Measurements from ENCODE around the gene PDCD11. TPM values are rescaled to one million over a fixed set of nuclear protein-coding genes. Genes with fewer than 3 reads are reported as not detected.
A peak's percentile ranks its signal among the peaks of the same experiment; 100 is the strongest.

PDCD11 gene
- total RNA-seq, 1 experiment from 2014 or later = 78.8 TPM

- 0 out of 2 replicates have a peak, but pooled peaks have one; percentile 65 for TF ChIP-seq TCF7 (CRISPR knock-in tag; IDR thresholded peaks at IDR 0.05; ENCODE audit: low read depth)
- TF ChIP-seq, protein P1, sequence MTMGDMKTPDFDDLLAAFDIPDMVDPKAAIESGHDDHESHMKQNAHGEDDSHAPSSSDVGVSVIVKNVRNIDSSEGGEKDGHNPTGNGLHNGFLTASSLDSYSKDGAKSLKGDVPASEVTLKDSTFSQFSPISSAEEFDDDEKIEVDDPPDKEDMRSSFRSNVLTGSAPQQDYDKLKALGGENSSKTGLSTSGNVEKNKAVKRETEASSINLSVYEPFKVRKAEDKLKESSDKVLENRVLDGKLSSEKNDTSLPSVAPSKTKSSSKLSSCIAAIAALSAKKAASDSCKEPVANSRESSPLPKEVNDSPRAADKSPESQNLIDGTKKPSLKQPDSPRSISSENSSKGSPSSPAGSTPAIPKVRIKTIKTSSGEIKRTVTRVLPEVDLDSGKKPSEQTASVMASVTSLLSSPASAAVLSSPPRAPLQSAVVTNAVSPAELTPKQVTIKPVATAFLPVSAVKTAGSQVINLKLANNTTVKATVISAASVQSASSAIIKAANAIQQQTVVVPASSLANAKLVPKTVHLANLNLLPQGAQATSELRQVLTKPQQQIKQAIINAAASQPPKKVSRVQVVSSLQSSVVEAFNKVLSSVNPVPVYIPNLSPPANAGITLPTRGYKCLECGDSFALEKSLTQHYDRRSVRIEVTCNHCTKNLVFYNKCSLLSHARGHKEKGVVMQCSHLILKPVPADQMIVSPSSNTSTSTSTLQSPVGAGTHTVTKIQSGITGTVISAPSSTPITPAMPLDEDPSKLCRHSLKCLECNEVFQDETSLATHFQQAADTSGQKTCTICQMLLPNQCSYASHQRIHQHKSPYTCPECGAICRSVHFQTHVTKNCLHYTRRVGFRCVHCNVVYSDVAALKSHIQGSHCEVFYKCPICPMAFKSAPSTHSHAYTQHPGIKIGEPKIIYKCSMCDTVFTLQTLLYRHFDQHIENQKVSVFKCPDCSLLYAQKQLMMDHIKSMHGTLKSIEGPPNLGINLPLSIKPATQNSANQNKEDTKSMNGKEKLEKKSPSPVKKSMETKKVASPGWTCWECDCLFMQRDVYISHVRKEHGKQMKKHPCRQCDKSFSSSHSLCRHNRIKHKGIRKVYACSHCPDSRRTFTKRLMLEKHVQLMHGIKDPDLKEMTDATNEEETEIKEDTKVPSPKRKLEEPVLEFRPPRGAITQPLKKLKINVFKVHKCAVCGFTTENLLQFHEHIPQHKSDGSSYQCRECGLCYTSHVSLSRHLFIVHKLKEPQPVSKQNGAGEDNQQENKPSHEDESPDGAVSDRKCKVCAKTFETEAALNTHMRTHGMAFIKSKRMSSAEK (CRISPR knock-in tag; IDR thresholded peaks at IDR 0.05; ENCODE audit: borderline replicate concordance) = no peak
- no peak for TF ChIP-seq CREB1 (CRISPR knock-in tag; IDR thresholded peaks at IDR 0.05)
- no peak for TF ChIP-seq PRRX2 (CRISPR knock-in tag; IDR thresholded peaks at IDR 0.05)
- no peak; the same call in 1 of the 2 replicates for TF ChIP-seq ATF1 (CRISPR knock-in tag; IDR thresholded peaks at IDR 0.05)
- no peak for TF ChIP-seq PREB (CRISPR knock-in tag; IDR thresholded peaks at IDR 0.05; ENCODE audit: borderline replicate concordance)
- no peak for TF ChIP-seq NR2C2 (CRISPR knock-in tag; IDR thresholded peaks at IDR 0.05)
- TF ChIP-seq, protein P2, sequence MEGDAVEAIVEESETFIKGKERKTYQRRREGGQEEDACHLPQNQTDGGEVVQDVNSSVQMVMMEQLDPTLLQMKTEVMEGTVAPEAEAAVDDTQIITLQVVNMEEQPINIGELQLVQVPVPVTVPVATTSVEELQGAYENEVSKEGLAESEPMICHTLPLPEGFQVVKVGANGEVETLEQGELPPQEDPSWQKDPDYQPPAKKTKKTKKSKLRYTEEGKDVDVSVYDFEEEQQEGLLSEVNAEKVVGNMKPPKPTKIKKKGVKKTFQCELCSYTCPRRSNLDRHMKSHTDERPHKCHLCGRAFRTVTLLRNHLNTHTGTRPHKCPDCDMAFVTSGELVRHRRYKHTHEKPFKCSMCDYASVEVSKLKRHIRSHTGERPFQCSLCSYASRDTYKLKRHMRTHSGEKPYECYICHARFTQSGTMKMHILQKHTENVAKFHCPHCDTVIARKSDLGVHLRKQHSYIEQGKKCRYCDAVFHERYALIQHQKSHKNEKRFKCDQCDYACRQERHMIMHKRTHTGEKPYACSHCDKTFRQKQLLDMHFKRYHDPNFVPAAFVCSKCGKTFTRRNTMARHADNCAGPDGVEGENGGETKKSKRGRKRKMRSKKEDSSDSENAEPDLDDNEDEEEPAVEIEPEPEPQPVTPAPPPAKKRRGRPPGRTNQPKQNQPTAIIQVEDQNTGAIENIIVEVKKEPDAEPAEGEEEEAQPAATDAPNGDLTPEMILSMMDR (IDR thresholded peaks at IDR 0.05) = no peak
- no peak; the same call in 1 of the 2 replicates for TF ChIP-seq ZNF263 (CRISPR knock-in tag; IDR thresholded peaks at IDR 0.05; ENCODE audit: low read depth)
- TF ChIP-seq ETV6 (CRISPR knock-in tag; IDR thresholded peaks at IDR 0.05) = peak; percentile 95
- no peak for TF ChIP-seq ZNF281 (CRISPR knock-in tag; IDR thresholded peaks at IDR 0.05)
- no peak for TF ChIP-seq NR1H2 (CRISPR knock-in tag; IDR thresholded peaks at IDR 0.05)
- TF ChIP-seq NFYB (CRISPR knock-in tag; conservative IDR thresholded peaks at IDR 0.05; ENCODE audit: low read depth) = 0 out of 2 replicates have a peak, but pooled peaks have one; percentile 17
- TF ChIP-seq E2F5 (CRISPR knock-in tag; IDR thresholded peaks at IDR 0.05) = peak; percentile 88
- TF ChIP-seq, protein P3, sequence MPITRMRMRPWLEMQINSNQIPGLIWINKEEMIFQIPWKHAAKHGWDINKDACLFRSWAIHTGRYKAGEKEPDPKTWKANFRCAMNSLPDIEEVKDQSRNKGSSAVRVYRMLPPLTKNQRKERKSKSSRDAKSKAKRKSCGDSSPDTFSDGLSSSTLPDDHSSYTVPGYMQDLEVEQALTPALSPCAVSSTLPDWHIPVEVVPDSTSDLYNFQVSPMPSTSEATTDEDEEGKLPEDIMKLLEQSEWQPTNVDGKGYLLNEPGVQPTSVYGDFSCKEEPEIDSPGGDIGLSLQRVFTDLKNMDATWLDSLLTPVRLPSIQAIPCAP (CRISPR knock-in tag; IDR thresholded peaks at IDR 0.05) = peak; percentile 83
- TF ChIP-seq SP1 (CRISPR knock-in tag; conservative IDR thresholded peaks at IDR 0.05) = peak; percentile 89
- TF ChIP-seq MXD4 (CRISPR knock-in tag; IDR thresholded peaks at IDR 0.05; ENCODE audit: borderline replicate concordance) = no peak
- peak; percentile 64 for TF ChIP-seq MAX (CRISPR knock-in tag; IDR thresholded peaks at IDR 0.05)
Observed at GRCh38 chr10:103367782-103368518, 28.5 kb upstream of the PDCD11 start, which contains the start of gene TAF5 (continued).
